ENCODE measurements around the gene NTM. TPM values are rescaled to one million over a fixed set of nuclear protein-coding genes. Genes with fewer than 3 reads are reported as not detected.
"Not testable (repeated sequence)": the region's sequence is repeated elsewhere in the genome, so short reads cannot be mapped to it uniquely, and the experiment has no call there.

The NTM gene
- total RNA-seq, 1 donor from 2014 or later, result 158 TPM

DNA sequence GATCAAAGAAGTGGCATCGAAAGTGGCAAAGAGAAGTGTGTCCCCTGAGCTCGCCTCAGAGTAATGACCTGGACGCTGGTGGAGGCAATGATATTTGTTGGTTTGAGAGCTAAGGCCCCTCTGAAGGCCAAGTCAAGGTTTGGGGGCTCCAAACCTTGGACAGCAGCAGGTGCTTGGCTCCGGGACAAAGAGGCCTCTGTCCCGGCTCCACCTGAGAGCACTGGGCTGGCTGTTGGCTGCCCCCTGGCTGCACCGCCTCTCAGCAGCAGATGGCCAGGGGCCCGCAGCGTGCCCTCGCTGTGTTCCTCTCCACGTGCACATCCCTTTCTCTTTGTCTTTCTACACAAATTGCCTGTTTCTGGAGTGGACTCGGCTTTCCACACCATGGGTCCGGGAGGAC, 301.3 kb downstream of the NTM start:
- no peak for DNase-seq

DNA sequence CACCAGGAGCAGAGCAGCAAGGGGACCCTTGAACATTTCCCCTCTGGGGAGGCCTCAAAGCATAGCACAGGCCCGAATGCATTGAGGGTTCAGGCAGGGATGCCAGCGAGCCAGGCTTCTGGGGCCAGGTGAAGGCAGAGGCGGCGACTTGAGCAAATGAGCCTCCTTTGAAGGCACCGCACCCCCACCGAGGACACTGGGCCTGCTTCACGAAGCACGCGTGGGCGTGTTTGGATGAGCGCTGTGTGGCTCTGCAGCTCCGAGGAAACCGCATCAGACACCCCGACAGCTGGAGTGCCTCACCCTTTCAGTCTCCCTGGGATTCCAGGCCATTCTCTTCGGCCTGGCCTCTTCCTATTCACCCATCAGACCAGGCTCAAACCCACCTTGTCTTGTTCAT, 301.8 kb downstream of the NTM start:
- peak; percentile 48 for DNase-seq

DNA sequence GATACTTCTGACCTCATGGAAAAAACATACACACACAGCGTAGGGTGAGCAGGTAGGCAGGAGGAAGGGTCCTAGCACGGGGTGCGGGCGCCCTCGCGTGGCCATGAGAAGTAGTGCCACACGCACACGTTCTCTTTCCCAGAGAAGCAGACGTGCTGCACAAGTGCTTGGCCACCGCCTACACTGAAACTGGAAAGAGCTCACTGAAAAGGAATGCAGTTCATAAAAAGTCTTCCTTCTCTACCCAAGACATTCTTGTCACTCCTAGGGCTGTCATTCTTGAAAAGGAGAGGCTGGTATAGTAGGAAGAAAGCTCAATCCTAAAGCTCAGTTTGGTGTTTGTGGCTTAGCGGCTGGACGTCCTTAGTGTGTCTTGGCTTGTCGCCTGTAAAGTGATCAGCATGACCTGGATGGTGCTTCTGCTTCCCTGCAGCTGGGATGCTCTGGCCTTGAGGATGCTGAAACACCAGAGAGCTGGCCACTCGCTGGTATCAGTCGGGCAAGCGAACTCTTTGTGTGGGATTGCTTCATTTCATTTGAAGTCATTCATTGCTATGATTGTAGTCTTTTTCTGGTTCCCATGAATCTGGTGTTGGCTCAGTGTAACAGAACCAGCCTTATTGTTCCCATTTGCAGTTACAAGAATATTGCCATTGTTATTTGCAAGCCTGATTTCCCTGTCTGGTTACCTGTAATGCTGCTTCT, 303.8 kb downstream of the NTM start:
- DNase-seq, result peak; percentile 78

DNA sequence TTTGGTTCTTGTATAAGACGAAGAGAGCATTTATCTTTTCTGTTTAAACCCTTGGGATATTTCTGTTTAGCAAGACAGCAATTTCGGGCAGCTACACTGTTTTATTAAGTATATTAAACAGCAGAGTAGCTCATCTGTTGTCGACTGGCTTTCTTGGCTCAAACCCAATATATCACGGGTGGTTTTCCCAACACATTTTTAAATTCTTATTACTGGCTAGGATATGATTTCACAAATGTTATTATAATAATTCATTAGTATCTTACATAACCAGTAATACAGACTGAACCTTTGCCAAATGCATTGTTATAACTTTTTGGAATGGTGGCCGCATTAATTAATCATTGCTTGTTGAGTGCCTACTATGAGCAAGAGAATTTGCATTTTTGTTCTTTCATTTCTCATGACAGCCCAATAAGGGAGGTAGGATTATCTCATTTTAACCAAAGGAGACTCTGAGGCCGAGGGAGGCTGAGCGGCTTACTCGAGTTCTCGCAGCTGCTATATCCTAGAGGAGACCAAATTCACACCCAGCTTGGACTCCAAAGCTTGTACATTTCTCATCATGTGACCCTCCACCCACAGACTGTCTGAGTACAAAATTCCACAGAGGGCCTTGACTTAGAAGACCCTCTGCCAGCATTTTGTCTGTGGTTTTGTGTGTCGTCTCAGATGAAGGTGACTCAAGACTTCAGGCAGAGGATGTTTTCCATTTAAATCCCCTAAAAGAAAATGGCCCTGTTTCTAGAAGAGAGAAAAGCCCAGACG, 304.9 kb downstream of the NTM start:
- DNase-seq, result no peak

DNA sequence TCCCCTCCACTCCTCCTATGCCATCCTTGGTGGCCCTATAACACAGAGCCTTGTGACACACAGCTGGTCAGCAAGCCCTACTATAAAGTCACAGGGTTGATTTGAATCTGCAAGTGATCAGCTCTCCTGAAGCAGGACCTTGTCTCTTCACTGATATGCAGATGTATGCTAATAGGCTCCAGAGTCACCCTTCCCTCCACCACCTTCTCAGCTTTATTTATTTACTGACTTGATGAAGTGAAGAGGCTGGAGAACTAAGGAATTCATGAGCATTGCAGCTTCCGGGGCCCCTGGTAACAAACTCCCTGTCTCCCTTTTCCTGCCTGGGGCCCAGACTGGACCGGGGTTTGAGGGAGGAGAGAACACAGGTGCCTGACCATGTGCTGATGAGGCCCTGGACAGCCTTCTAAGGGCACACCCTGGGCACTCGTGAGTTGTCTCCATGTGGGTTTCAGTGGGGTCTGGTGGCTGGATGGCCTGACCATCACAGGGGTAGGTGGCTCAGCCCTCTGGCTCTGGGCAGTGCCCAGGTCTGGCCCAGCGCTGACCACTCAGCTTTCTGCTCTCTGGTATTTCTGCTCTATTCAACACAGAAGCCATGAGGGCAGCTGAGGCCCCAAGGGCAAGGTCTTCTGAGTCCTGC, 307.5 kb downstream of the NTM start:
- no peak for DNase-seq

DNA sequence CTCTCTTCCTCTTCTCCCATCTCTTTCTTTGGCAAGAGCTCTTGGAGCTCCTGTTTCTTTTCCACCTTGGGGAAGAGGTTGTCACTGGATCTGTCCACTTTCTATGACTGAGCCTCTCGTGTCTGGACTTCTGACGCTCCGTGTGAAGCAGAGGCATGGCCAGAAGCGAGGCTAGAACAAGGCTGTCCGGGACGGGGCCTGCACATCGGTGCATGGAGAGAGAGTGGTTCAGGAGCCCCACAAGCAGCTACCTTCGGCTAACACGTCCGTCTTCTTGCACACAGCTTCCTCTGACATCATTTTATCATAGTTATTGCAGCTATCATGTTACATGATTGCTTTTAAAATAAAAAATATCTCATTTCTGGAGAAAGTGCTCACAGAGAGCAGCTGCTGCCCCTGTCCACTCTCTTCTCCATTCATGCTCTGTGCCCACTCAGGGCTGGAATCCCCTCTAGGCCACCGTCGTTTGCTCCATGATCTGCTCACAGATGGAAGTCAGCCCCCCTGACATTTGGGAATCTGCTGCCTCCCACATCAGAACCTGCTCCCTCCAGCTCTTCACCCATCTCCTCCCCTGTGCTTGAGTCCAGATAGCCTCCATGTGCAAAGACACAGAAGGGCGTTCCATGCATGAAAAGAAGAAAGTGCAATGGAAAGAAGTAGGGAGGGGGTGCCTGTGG, 308.4 kb downstream of the NTM start:
- DNase-seq, result no peak

DNA sequence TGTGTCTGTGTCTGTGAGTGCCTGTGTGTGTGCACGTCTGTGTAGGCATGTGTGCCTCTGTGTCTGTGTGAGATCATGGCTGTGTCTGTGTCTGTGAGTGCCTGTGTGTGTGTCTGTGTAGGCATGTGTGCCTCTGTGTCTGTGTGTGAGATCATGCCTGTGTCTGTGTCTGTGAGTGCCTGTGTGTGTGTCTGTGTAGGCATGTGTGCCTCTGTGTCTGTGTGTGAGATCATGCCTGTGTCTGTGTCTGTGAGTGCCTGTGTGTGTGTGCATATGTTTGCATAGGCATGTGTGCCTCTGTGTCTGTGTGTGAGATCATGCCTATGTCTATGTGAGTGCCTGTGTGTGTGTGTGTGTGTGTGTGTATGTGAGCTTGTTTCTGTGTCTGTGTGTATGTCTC, 310.0 kb downstream of the NTM start:
- not testable (repeated sequence) for DNase-seq

DNA sequence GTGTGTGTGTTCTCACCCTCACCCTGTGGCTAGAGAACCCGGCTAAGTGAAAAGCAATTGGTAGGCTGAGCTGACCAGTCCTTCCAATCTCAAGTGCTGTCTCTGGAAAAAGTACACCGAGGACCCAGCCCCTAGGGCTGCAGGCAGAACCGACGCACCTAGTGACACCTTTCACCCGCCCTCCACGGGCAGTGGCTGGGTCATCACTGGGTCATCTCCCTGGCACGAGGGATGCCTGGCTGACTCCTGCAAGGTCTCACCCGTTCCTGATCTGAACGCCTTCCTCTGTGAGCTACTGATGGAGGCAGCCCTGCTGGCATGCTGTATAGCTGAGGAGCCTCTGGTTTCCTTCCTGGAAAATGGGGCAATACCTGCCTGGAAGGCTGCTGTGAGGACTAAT, 311.5 kb downstream of the NTM start:
- DNase-seq, result no peak

DNA sequence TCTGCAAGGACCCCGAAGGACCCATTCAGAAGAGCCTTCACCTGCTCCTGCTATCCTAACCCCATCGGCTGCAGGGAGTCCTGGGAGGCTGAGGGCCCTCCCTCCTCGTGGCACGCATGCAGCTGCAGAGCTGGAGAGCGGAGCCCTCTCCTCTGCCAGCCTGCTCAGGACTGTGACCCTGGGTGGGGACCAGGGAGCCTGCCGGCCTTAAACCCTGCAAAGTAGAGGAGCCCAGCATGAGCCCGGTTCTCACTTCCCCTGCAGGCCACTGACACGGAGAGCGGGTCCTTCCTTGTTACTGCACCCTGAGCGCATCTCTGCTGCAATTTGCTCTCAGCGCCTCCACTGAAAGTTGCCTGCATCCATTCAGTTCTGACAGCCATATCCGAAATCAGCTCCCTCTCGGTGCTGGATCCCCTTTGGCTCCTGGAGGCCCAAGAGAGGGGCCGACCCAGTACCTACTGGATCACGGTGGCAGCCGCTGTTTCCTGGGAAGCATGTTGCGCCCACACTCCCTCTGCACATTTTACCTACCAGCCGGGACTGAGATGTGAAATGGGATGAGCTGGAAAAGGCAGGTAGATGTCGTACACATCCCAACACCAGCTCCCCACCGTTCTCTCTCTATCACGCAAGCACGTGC, 312.1 kb downstream of the NTM start:
- no peak for DNase-seq

DNA sequence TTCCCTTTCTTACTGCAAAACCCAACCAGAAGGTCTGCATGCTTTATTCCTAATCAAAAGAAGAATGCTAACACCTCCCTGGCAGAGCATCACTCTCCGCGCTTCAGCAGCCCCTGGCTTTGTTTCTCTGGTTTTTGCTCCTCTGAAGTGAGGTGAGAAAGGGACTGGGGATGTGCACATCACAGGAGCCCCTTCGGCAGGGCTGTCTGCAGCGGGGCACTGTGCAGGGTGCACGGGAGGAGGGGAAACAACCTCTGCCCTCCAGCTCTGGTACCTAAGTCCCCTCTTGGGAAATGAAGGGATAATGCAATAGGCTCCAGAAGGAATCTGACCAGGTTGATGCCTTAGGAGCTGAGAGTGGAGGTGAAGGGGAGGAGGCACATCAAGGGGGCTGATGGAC, 312.7 kb downstream of the NTM start:
- DNase-seq, result no peak

DNA sequence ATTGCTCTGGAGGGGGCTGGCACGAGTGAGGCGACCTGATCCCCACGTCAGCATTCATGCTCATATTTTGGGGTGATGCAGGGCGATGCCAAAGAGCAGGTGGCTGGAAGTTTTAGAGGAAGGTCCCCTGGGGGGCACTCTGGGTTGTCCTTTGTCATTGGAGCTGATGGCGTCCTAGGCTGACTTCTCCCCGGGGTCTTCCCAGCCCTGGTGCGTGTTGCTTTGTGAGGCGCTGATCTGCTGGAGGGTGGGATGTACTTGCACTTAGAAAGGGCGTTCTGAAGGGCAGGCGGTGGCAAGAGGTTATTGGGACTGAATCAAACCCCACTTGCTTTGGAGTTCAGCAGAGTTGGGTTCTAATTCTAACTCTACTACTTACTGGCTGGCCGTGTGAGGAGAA, 313.3 kb downstream of the NTM start:
- DNase-seq, result no peak

DNA sequence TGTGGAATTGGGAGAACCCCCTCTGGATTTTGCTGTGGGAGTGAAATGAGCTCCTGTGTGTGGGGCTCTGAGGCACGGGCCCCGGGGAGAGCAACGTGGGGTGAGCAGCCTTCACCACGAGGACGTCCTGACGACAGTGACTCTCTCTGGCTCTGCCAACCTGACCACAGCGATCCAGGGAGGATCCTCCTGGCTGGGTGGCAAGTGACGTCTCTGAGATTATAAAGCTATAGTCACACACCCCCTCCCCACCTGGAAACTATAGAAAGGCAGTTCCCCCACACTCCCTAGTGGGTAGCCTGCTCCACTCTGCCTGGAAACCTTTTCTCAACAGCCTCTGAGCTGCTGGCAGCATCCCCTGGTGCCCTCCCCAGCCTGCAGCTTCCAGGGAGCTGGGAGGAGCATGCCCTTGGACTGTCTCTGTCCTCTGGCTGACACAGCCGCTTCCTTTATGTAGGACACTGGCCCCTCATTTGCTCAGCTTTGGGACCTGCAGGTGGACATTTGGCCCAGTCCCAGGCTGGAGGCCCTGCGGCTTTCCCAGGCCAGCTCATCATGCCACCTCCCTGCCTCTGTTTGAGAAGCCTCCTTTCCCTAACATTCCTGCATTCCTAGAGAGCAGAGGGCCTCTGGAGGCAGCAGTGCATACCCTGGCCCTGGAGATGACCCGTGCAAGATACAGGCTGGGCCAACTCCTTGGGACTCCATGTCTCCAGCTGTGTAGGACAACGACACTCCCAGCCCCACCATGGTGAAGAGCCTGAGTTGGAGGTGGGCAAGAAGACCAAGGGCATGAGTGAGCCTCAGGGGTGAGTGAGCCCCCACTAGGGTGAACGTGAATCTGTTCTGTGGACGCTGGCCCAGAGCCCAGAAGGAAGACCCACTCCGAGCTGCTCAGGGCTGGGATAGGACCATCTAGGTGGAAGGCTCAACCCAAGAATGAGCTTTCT, 314.0 kb downstream of the NTM start:
- DNase-seq, result no peak

DNA sequence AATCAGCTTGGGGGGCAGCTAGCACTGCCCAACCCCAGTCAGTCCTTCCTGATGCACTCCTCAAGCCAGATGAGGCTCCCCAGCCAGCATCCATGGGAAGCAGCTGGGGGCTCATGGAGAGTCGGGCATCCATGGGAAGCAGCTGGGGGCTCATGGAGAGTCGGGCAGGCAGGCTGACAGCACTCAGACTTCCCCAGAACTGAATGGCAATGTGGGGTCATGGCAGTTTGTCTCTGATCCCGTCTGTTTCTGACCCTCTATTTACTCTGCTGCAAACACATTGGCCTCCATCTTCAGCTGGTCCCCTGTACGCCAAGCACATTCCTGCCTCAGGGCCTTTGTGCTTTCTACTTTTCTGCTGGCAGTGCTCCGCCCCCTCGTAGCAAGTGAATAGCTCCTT, 314.8 kb downstream of the NTM start:
- DNase-seq, result no peak

DNA sequence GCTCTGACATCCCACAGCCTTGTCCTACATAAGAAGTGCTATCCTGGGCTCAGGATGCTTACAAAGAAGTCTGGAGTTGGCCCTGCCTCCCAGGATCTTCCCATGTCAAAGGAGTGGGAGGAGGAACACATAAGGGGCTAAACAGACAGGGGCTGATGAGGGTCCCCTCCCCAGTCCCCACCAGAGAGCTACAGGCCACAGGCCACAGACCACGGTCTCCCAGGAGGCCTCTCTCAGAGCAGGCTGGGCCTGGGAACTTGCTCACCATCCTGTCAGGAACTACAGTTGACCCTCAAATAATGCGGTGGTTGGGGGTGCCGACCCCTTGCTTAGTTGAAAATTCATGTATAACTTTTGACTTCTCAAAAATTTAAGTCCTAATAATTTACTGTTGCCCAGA, 315.5 kb downstream of the NTM start:
- no peak for DNase-seq

DNA sequence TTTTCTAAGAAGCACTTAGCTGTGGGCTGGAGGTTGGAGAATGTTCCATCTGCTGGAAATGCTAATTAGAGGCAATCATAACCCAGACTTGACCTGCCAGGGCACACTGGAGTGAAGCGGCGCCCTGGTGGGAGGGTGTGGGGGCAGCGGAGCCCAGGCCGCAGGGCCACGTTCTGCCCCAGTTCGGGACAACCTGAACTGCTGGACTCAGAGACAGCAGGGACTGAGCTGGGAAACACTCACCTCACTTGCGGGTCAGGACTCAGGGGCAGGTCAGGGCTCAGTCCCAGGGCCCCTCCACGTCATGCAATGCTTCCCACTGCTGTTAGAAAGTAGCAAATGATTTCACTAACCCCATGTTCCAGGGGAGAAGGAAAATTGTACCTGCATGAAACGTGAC, 316.4 kb downstream of the NTM start:
- DNase-seq, result no peak

DNA sequence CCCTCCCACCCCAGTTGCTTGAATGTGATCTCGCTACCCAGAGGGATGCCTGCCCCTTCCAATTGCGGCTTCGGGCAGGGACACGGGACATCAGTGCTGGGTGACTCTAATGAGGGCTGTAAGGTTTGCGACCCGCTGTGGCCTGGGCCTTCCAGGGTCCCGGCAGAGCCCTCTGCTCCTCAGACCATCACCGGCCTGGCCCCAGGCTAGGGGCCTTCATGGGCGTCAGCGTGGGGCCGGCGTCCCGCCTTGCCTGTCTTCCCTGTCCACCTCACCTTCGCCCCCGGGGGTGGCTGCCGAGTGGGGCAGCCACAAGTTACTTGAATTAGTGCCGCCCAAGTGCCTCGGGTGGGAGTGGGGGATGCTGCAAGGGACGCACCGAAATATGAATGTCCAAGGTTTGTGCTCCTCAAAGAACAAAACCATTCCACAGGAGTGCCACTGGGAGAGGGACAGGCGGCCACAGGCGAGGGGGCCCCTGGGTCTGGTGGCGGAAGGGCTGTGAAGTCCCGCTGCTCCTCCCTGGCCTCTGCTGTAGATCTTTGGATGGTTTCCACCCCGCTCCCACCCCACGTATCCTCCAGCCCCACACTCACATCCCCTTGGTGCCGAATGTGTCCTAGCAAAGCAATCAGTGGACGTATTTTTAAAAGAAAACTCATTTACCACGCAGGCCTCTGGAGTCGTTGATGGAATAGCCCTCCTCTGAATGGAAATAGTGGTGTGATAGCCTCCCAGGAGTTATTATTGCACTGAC, 317.1 kb downstream of the NTM start:
- no peak for DNase-seq

DNA sequence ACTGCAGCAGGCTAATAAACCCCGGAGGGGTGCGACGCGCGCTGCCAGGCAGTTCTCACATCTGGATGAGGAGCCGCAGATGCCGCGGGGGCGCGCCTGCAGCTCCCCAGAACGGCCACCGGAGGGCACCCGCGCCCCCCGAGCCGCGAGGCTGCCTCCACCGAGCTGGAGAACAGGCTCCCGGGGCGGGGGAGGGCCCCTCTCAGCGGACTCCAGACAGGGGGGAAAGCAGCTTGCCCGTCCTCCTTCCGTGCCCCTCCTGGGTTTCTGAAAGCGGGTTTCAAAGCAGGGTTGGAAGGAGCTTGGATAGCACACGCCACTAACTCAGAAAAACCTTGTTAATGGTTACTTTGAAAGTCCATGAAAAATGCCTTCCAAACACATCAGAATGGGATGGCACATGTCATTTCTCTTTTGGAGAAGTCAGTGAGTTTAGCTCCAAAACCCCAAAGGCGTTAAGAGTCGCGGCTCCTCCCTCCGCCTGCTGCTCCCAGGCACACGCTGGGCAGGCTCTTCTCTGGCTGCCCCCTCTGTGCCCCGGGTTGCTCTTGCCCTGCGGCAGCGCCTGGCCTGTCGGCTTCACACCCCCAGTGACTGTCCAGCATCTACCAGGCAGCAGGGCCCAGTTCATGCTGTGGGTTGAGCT, 317.8 kb downstream of the NTM start:
- peak; percentile 68 for DNase-seq

DNA sequence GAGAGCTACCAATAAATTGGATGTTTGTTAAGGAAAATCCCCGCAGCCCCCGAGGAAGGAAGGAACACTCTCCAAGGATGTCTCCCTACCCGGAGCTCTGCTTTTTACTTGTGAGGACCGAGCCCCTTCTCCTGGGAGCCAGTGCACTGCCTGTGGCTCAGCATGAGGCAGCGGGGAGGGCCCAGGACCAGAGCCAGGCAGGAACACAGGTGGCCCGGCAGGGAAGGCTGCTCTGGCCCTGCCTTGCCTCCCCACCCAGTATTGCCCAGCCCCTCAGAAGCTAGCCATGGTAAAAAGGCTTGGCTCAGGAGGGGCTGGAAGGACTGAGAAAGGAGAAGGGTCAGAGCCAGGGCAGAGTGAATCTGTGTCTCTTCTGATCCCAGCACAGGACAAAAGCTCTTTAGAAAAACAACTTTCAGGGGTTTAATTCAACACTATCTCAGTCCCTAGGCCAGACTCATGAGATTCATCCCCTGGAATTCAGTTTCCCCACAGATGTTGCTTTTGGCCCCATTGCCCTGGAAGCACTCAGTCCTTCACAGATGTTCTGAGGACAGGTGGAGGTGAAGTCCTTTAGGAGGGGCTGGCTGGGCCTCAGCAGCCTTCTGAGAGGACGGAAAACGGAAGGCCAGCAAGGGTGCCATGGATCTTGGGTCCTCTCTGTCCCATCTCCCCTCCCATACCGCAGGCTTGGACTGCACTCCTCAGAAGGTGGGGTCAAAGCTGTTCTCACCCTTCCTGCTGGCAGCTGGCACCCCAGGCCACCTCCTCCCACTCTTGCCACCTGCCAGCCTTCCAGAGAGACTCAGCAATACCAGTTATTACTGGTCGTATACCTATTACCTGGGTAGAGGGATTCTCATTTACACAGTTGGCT, 318.9 kb downstream of the NTM start:
- no peak for DNase-seq

DNA sequence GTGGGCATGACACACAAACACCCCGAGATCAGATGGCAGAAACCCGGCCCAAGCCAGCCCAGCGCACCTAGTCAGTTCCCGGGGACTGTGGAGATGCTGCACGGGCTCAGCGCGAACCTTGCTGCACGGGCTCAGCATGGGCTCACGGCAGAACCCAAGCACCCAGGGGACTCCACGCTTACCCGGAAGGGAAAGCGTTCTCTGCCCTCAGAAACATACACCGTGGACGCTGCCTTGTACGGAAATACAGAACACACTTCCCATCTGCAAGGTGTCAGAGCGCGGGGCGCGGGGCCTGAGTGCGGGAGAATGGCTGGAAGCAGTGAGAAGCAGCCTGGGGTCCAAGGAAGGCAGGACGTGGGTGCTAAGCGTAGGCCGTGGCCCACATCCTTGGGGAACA, 319.9 kb downstream of the NTM start:
- no peak for DNase-seq

Data from occipital lobe (tissue), 2 donors.